Eye (tissue), 1 donor: ENCODE data around the gene CALML3.

Experiments
- DNase-seq: peaks from one replicate; pipeline ENCODE4 v3.0.0-alpha.2; 2015

CALML3 gene

GRCh38 chr10:5545011-5545410 lies 20.2 kb downstream of the CALML3 start:
- no peak for DNase-seq

DNA sequence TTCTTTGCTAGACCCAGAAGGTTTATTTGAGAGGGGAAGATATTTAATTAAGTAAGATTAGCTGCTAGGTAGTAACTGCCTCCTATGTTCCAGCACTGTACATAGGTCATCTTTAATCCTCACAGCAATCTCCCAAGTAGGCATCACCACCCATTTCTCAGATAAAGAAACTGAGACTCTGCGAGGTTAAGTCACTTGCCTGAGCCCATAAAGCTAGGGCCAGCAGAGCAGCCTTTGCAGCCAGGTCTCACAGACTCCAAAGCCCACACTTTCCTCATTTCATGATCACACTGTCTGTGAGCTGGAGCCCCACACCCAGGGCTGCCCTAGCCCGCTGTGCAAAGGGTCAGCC lies 20.6 kb downstream of the CALML3 start:
- no peak for DNase-seq

- peak; percentile 39 for DNase-seq
Measured at GRCh38 chr10:5545778-5546710, 21.3 kb downstream of the CALML3 start.

DNA sequence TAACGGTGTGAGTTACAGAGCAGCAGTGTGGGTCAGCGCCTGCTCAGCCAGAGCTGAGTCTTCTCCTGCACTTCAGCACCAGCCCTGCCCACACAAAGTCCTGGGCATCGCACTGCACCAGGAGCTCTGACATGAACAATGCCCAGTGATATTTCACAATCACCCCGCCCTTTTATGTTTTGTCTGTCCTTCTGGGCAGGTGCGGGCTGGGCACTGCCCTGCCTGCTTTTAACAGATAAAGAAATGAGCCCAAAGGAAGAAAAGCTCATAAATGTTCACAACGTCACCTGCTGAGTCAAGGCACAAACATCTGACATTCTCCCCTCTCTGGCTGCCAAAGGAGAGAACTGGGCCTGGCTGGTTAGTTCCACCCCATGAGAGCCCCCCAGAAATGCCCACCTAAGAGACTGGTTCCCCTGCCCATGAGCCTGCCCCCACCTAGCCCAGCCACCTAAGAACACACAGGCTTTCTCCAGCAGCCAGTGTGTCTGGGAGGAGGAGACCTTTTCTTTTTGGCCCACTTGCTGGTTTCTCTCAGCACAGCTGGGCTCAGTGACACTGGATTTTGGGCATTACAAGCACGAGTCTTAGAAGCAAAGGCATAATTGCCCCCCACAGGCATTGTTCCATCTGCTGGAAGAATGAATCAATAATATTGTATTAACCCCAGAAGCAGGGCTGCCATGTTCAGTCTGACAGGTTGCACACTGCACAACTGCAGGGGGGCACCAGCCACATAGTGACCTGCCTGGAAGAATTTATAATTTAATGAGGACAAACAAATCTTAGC lies 22.3 kb downstream of the CALML3 start:
- DNase-seq = no peak

DNA sequence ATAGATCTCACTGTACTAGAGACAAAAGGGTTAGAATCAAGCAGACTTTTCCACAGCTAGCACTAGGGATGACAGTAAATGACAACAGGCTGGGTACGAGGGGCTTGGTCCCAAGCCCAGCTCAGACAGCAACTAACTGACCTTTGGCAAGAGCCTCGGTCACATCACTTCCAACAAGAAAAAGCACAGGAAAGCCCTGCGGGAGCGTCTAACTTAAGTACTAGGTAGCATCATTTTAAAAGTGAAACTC lies 22.8 kb downstream of the CALML3 start:
- no peak for DNase-seq

DNA sequence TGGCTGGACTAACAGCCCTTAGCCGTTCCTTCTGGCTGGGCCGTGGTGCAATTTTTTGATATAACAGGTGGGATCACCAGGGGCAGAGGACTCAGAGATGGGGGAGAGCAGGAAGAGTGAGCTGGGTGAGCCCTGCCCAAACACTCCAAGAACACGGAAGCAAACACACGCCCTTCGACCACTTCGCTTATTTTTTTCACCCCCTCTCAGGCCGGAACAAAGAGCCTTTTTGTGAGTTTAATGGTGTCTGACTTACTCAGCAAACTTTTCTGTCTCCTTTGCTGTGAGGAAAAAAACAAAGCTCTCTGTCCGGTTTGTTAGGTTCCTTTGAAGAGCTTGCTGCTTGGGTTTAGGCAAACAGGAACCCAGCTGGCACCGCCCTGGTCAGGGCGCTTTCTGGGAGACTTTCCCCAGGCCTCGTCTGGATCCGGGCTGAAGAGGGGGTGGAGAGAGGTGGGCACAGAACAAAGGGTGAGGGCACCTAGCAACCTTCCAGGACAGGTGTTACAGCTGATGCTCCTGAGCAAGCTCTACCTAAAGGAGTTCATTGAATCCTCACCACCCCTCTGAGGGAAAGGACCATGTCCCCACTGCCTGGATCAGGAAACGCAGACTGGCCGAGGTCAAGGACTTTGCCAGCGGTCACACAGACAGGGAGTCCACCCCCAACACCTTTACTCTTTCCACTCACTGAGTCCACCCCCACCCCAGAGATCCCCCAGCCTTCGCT lies 23.3 kb downstream of the CALML3 start:
- peak; percentile 46 for DNase-seq

GRCh38 chr10:5549462-5550249 lies 24.9 kb downstream of the CALML3 start:
- DNase-seq = no peak

GRCh38 chr10:5550250-5550545 lies 25.4 kb downstream of the CALML3 start:
- DNase-seq = no peak

DNA sequence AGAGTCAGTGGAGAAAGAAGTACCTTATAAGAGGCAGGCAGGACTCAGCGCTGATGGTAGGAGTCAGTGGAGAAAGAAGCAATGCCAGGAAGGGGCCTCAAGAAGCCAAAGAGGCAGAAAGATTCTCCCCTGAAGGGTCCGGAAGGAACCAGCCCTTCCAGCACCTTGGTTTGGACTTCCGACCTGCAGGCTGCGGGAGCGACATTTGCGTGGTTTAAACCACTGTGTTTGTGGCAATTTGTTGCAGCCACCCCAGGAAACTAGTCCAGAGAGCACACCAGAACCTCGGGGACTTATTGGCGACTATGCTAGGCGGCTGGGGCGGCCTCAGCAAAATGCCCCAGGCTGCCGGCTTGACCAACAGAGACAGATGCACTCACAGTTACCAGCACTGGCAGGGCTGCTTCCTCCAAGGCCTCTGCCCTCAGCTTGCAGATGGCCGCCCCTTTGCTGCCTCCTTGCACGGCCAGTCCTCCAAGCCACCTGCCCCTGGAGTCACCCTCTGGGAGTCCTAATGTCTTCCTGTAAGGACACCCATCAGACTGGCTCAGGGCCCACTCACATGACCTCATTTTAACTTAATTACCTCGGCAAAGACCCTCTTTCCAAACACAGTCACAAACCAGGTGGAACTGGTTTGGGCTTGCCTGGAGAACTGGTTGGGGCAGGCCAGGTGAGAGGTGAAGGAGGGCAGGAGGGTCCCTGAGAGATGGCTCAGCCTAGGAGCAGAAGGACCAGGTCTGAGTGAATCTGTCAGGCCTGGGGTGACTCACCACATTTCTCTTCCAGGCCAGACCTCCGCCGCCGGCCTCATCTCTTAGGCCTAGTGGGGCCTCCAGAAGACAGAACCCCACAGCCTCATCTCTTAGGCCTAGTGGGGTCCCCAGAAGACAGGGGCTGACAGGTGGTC lies 26.1 kb downstream of the CALML3 start:
- no peak for DNase-seq

DNA sequence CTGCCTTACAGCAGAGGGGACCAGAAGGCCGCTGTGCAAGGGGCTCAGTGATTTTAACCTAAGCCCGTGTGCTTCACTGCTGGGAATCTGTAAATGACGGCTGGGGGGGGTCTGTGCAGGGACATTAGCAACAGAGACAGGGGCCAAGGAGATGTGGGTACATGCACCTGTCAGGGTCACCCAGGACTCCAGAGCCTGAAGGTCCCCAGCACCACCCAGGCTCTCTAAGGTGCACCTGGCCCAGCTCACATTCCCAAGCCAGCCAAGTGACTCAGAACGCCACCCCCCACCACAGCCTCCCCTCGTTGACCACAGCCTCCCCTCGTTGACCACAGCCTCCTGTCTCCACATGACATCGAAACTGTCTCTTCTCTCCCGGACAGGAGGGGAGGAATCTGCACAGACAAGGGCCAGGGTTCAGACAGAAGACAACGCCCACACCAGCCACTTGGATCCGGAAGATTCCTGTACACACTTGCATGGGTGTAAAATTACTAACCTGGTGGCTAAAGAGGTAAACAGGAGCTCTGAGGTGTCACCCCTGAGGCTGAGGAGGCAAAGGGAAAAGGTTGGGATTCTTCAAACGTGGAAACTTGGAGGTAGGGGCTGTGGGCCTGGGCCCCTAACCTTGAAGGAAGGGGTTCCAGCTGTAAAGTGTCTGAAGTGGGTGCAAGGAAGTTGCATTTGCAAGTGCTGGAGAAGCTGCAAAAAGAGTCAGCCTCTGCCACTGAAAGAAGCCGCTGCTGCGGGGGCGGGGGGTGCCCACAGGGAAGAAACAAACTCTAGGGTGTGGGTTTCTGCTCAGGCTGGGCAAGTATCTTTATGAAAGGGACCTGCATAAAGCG lies 27.0 kb downstream of the CALML3 start:
- no peak for DNase-seq

DNA sequence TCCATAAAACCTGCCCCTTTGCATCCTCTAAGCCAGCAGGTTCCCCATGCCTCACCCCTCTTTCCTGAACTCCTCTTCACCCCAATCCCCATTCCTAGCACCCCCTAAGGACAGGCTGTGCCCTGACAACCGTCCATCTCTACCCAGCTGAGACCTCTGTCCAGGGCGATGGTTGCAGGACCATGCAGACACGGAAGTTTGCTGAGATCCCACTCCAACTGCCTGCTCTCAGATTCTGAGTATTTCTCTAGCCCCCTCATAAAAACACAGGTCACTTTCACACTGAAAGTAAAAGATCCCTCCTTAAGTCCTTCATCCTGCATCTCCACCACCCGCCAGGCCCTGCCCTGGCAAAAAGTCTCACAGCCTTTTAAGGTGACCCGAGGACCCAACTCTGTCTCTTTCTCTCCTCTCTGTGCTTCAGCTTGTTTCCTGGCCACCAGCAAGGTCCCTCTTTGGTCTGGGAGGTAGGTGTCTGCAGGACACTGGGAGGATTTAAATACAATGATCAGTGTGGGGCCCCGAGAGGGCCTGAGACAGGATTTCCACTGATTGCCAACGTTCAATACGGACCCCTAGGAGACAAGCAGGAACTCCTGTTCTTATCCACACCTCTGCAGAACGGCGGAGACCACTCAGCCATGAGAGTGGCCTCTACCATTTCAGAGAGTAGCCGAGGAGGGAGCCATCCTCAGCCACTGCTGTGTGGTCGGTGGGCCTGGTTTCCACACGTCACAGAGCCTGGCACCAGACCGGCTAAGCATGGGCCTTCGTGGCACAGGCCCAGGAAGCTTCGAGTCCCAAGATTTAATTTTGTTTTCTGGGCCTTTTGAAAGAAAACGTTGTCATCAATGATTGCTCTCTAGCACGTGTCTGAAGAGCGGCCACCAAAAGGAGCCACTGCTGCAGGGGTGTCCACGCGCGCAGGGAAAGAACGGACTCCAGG lies 27.9 kb downstream of the CALML3 start:
- DNase-seq = no peak

DNA sequence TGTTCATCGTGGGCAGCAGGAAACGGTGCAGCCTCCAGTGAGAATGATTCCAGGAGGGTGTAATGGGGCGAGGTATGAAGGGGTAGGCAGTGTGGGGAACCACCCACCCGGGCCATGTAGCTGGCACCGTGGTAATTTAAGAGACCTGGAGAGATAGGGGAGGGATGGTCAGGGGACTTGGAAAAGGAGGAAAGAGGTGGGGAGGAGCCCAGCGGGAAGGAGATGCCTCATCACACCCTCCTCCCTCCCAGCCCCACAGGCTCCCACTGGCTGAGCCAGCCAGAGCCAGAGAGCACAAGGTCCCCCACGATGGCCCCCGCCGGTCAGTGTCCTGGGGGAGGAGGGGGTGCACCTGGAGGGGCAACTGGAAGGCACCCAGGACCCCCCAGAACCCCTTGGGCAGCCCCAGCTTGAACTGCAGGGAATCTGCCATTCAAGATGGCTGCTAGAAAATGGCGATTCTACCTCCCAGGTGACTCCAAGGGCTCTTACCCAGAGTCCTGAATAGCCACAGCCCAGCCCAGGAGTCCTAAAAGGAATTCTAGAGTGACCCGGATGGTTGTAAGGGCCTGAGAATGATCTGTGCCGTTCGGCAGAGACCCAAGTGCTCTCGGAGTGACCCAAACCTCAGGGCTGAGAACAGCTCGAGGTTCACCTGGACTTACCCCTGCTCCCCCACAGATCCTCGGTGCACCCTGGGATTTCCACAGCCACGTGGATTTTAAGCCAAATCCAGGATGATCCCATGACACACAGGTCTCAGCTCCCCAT lies 28.8 kb downstream of the CALML3 start:
- no peak for DNase-seq

DNA sequence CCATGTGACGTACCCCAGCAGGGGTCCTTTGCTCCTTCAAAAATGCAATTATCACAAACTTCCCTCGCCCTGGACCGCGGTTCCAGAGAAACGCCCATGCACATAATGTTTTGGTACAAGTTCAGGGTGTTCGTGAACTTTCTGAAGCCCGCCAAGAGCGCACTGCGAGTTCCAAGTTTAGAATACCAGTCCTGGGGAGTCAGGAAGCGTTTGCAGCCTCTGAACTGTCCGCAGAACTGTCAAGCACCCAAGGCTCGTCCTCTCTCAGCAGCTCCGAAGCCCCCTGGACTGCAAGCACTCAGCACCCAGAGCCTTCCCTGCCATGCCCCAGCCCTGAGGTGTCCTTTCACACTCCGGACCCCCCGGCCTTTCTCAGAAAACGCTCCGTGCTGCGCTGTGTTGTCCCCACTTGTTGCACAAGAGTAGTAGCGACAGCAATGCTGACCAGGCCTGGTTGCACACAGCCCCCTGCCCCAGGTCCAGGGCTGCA lies 30.3 kb downstream of the CALML3 start:
- no peak for DNase-seq

DNA sequence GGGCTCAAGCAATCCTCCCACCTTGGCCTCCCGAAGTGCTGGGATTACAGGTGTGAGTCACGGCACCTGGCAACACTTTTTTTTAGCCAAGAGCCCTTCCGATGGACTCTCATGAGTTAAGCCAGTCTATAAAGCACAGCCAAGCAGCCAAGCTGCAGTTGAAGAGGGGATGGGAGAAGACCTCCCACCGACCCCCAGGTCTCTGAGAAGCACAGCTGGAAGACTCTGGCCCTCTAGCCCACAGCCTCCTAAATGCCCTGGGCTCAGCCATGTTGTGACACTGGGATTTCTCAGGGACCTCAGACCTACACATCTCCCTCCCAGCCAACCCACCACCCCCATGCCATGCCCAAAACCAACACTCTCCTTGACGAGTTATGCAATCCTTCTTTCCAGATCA lies 31.1 kb downstream of the CALML3 start:
- DNase-seq = no peak

DNA sequence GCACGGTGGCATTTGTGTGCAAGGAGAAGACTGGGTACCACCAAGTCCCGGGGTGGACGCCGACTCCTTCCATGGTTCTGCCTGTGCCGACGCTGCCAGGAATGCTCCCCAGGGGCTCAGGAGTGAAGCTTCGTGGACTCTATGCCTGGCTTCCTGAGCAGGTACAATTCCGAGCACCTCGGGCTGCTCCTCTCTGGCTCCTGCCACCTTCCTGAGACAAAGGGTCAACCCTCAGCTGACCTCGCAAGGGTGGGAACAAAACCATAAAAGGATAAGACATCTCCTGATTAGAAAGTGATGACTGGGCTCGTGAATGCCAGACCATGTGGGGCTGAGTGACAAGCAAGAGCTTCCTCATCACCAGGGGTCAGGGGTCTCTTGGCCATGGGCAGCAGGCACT lies 31.8 kb downstream of the CALML3 start:
- DNase-seq = no peak

DNA sequence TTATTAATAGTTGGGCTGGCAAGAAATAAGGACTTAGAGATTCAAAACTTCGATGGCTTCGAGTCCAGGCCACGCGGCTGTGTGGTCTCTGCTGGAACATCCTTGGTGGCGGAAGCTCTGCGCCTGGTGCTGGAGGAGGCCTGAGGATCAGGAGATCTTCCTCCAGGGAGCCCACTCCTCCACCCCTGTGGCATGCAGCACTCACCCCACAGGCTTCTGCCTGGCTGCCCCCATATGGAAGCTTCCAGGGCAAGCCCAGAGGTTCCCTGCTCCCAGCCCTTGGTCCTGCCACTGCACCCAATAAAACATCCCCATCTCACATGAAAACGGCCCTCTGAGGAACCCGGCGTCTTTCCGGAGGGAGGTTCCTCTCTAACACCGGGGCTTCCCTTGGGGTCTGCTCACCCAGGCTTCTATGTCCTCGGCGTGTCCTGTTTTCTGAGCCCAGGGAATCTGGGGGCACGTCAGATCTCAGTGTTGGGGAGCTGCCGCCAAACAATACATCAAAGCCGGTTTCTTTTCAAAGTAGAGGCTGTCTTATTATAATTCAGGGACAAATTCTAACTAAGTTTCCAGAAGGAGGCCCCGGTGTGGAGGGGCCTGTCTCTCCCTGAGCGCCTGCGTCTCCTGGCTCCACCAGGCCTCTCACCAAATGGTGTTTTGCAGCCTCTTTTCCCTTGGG lies 32.4 kb downstream of the CALML3 start:
- DNase-seq = no peak

- no peak for DNase-seq
Measured at GRCh38 chr10:5557799-5558771, 33.3 kb downstream of the CALML3 start.
